GM18861 (cell line): ENCODE measurements around the gene PSPN.
"Not testable (repeated sequence)": the region's sequence is repeated elsewhere in the genome, so short reads cannot be mapped to it uniquely, and the experiment has no call there.

ENCODE experiments used
- ATAC-seq: cut with Tn5 transposase; IDR thresholded peaks from one replicate; pipeline ENCODE4 v1.9.1; 2021; ENCODE audit not compliant: unreplicated experiment

PSPN gene

DNA sequence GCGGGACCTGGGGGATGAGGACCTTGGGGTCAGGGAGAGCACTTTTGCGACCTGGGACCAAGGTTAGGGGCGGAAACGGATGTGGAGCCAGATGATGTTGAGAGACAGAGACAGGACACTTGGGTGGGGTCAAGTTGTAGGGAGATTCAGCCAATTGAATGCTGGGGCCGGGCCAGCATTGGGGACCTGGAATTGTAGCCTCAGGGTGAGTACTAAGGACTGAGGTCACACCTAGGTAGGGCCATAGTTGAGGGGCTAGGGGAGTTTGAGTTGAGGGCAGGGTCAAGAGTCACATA, 2.0 kb downstream of the PSPN start:
- no peak for ATAC-seq

- ATAC-seq = no peak
These were observed 2.5 kb downstream of the PSPN start for GRCh38 chr19:6373096-6373812.

- ATAC-seq = peak; percentile 68
These were observed 3.1 kb downstream of the PSPN start, which contains the start of gene ALKBH7 for GRCh38 chr19:6372594-6373095. ALKBH7 (plus strand) TSS chr19:6372794; CDS start chr19:6372821, 27 bp downstream.

- ATAC-seq = no peak
These were observed 11.4 kb downstream of the PSPN start for GRCh38 chr19:6364353-6364752.

DNA sequence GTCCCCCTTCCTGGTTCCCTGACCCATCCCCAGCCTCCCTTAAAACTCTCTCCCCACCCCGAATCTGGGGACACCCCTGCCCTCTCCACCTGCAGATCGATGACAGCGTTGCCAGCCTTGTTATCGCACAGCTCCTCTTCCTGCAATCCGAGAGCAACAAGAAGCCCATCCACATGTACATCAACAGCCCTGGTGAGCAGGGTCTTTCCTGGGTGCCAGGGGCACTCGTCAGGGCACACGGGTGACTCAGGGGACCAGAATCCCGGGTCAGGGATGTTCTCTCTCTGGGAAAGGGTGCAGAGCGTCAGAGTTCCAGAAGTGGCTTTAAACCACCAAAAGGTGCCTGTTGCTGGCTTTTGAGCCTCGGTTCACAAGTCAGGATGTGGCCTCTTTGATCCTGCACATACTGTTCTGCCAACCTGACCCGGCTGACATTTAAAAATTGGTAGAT, 13.4 kb downstream of the PSPN start:
- no peak for ATAC-seq

GRCh38 chr19:6362027-6362350, 13.7 kb downstream of the PSPN start:
- ATAC-seq = no peak

- not testable (repeated sequence) for ATAC-seq
These were observed 14.9 kb downstream of the PSPN start for GRCh38 chr19:6360857-6361216.

DNA sequence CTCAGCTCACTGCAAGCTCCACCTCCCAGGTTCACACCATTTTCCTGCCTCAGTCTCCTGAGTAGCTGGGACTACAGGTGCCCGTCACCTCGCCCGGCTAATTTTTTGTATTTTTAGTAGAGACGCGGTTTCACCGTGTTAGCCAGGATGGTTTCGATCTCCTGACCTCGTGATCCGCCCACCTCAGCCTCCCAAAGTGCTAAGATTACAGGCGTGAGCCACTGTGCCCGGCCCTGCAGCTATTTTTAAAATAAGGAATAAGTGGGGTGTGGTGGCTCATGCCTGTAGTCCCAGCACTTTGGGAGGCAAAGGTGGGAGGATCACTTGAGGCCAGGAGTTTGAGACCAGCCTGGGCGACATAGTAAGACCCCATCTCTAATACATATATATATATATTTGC, 15.3 kb downstream of the PSPN start:
- ATAC-seq = not testable (repeated sequence)

DNA sequence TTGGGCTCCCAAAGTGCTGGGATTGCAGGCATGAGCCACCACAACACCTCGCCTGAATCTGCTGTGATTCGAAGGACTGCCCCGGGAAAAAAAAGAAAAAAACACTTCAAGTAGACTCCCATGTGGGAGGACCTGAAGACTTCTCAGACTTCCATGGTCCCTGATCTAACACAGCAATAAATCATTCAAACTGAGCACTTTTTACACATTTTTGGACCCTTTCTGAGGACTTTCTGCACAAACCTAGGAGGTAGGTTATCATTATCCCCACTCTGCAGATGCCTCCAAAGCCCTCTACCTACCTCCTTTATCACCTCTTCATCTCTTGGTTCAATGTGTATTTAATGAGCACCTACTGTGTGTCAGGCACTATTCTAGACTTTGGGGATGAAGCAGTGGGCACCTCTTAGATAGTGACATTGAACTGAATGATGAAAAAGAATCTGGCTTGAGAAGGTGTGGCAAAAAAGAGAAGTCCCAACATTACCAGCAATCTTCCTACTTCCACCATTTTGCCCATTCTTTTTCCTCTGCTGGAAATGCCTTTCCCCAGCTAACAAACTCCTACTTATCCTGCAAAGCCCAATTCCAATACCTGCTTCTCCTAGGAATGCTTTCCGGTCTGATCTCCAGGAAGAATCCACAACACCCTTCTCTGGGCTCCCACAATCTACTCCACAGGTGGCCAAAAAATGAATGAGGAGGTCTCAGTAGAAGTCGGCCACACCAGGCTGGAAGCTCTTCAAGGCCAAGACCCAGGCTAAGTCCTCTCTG, 16.0 kb downstream of the PSPN start:
- ATAC-seq = no peak

GRCh38 chr19:6358003-6358402, 17.7 kb downstream of the PSPN start:
- ATAC-seq = no peak

GRCh38 chr19:6357174-6357573, 18.6 kb downstream of the PSPN start:
- ATAC-seq = no peak

DNA sequence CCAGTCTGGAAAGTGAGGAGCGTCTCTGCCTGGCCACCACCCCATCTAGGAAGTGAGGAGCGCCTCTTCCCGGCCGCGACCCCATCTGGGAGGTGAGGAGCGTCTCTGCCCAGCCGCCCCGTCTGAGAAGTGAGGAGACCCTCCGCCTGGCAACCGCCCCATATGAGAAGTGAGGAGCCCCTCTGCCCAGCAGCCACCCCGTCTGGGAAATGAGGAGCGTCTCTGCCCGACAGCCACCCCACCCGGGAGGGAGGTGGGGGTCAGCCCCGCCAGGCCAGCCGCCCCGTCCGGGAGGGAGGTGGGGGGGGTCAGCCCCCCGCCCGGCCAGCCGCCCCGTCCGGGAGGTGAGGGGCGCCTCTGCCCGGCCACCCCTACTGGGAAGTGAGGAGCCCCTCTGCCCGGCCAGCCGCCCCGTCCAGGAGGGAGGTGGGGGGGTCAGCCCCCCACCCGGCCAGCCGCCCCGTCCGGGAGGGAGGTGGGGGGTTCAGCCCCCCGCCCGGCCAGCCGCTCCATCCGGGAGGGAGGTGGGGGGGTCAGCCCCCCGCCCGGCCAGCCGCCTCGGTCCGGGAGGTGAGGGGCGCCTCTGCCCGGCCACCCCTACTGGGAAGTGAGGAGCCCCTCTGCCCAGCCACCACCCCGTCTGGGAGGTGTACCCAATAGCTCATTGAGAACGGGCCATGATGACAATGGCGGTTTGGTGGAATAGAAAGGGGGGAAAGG, 20.3 kb downstream of the PSPN start:
- ATAC-seq = not testable (repeated sequence)

DNA sequence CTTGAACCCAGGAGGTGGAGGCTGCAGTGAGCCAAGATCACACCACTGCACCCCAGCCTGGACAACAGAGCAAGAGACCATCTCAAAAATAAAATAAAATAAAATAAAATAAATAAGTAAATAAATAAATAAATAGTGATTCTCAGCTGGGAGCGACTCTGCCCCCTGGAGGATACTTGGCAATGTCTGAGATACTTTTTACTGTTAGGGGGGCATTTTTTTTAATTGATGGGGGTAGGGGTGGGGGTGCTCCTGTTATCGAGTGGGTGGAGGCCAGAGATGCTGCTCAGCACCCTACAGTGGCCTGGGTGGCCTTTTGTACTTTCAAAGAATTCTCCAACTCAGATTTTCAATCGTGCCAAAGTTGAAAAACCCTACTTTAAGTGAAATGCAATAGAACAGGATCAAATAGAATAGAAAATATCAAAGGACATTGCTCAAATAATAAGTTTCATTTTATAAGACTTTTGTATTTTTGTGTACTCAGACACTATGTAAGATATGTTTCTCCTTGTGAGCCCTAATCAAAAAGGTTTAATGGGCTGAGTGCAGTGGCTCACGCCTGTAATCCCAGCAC, 21.5 kb downstream of the PSPN start:
- ATAC-seq = no peak

- ATAC-seq = no peak
These were observed 23.2 kb downstream of the PSPN start for GRCh38 chr19:6352381-6353165.

DNA sequence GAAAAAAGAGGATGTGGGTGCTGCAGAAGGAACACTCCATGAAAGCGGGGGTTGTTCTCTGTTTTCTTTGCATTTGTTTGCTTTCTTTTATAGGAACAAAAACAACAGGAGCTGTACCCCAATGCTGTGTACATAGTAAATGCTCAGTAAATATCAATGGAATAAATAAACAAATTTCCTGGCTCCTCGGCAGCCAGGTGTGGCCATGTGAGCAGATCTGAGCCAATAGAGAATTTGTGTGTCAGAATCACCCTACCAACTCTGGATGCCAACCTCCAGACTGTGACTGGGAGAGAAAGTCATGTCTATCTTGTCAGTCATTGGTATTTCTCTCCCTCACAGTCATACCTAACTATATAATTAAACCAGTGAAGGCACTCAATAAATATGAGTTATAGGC, 25.0 kb downstream of the PSPN start:
- ATAC-seq = no peak

- ATAC-seq = not testable (repeated sequence)
These were observed 26.5 kb downstream of the PSPN start for GRCh38 chr19:6349271-6349670.

- ATAC-seq = no peak
These were observed 32.3 kb downstream of the PSPN start for GRCh38 chr19:6343462-6343861.

GRCh38 chr19:6340493-6341201, 35.1 kb downstream of the PSPN start:
- no peak for ATAC-seq

DNA sequence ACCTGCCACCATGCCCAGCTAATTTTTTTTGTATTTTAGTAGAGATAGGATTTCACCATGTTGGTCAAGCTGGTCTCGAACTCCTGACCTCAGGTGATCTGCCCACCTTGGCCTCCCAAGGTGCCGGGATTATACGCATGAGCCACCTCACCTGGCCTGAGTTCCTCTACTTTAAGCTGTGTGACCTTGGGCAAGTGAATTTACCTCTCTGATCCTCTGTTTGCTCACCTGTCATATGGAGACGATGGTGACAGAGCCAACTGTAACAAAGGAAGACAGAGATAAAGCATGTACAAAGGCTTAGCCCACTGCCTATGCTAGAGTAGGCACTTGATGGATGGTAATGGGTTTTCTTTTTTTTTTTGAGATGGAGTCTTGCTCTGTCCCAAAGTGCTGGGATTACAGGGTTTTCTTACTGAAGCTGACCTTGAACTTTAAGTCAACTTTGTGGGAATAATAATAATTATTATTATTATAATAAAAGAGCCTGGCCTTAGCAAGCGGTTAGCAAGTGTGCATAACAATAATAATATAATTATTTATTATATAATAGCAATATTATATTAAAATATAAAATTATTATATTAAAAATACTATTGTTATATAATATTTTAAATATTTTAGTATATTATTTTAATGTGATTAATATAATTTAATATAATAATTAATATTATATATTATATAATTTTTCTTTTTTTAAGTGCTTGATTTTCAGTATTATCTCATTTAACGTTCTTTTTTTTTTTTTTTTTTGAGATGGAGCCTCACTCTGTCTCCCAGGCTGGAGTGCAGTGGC, 41.0 kb downstream of the PSPN start:
- ATAC-seq = no peak
